CD4-positive, alpha-beta T cell treated with Interleukin-1 beta for 1 hour (primary cell): ENCODE measurements around the gene COL11A2.
A peak's percentile ranks its signal among the peaks of the same experiment; 100 is the strongest.

ENCODE experiments used
- DNase-seq, 2 donors: peaks; one replicate each; pipeline ENCODE4 v3.0.0-alpha.2; 2020 to 2022

The COL11A2 gene

GRCh38 chr6:33147807-33148666 is 44.2 kb downstream of the COL11A2 start:
- DNase-seq = peak in 1 of 2 donors; percentile 27

- peak in 1 of 2 donors; percentile 32 for DNase-seq
Observed at GRCh38 chr6:33144373-33144772, 47.9 kb downstream of the COL11A2 start.

DNA sequence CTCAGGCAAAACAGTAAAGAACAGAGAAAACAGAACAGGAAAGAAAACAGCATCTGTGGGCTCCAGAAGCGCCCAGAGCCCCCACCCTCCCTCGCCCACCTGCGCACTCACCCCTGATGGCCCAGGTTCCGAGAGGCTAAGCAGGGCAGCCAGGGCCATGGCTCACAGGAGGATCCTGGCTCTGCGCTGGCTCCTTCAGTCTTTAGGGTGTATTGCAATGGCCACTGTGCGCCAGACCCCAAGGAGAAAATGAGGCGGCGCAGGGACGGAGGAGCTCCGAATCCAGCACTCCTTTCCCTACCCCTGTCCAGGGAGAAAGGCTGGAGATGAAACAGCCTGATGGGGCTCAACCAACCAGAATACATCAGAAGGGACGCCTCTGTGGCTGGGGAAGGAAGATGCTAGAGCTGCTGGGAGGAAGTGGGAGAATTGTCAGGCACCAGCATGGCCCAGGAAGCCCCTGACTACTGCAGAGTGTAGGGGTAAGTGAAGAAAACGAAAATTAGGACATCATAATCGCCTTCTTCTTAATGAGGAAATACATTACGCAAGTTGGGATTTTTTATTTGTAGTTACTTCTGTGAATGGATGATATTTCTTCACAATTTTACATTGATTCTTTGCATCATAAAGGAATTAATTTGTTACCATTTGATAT is 49.0 kb downstream of the COL11A2 start:
- DNase-seq = no peak

GRCh38 chr6:33142501-33143070 is 49.7 kb downstream of the COL11A2 start:
- no peak for DNase-seq

DNA sequence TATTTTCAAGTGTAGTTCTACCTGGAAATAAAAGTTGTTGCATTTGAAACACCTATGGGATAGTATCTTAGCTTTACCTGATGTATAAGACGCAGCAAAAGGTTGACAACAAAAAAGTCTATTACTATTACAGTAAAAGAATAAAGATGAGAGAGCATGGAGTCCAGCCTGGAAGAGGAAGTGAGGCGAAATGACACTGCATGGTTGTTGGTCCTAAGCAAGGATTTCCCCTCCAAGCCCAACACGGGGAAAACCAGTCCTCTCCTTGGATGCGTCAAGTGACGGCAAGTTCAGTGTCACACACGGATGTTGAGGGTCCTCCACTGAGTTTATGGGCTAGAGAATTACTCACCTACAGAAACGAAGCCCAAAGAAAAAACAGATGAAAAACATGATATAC is 51.7 kb downstream of the COL11A2 start:
- no peak for DNase-seq

- no peak for DNase-seq
Observed at GRCh38 chr6:33139596-33140206, 52.6 kb downstream of the COL11A2 start.

GRCh38 chr6:33136310-33136900 is 55.9 kb downstream of the COL11A2 start:
- no peak for DNase-seq

DNA sequence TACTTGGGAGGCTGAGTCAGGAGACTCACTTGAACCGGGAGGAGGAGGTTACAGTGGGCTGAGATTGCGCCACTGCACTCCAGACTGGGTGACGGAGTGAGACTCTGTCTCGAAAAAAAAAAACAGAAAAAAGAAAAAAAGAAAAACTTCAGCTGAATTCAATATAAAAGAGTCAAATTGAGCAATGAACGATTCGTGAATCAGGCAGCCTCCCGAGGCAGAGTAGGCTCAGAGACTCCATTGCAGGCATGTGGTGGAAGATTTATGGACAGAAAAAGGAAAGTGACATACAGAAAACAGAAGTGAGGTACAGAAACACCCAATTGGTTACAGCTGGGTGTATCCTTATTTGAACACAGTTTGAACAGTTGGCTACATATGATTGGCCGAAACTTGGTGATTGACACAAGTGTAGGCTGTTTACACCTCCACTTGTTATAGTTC is 60.2 kb downstream of the COL11A2 start:
- no peak for DNase-seq

DNA sequence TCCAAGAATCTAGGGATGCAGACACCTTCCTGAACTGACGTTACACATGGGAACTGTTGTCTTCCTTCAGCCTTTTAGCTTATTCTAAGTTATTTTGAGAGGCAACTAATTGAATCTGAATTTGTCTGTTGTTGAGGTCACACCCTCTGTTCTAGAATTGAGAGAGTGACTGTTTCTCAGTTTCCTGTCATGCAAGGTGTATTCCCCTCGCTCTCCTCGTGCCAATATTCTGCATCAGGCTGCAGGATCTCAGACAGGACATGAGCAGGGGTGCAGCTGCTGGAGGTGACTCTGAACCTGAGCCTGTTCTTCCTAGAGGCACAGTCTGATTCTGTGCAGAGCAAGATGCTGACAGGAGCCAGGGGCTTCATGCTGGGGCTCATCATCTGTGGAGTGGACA is 63.9 kb downstream of the COL11A2 start:
- no peak for DNase-seq

DNA sequence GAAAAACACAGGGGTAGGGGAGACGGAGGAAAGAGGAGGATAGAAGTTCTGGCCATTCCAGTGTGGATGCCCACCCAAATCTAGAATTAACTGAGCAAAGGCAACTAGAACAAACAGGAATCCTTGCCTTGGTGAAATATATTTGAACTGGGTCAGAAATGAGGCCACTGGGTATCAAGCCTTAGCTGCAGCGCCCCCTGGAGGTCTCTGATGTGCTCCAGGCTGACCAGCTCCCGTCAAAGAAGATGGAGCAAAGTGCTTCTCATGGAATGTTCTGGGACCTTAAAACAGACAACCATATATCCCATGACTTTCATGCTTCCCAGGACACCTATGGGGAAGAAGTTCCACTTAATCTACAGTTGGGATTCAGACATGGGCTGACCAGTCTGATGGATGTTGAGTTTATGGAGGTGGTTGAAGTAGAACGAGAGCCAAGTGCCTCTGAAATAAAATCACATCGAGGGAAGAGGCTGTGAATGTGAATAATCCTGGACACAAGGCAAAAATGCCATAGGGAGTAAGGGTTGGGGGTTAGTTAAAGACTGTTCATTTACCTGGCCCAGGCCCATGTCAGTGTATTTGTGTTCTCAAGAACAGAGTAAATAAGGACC is 66.1 kb downstream of the COL11A2 start:
- DNase-seq = peak; percentile 52 to 57

GRCh38 chr6:33124947-33125346 is 67.3 kb downstream of the COL11A2 start:
- DNase-seq = no peak

GRCh38 chr6:33124525-33124901 is 67.8 kb downstream of the COL11A2 start:
- DNase-seq = no peak

DNA sequence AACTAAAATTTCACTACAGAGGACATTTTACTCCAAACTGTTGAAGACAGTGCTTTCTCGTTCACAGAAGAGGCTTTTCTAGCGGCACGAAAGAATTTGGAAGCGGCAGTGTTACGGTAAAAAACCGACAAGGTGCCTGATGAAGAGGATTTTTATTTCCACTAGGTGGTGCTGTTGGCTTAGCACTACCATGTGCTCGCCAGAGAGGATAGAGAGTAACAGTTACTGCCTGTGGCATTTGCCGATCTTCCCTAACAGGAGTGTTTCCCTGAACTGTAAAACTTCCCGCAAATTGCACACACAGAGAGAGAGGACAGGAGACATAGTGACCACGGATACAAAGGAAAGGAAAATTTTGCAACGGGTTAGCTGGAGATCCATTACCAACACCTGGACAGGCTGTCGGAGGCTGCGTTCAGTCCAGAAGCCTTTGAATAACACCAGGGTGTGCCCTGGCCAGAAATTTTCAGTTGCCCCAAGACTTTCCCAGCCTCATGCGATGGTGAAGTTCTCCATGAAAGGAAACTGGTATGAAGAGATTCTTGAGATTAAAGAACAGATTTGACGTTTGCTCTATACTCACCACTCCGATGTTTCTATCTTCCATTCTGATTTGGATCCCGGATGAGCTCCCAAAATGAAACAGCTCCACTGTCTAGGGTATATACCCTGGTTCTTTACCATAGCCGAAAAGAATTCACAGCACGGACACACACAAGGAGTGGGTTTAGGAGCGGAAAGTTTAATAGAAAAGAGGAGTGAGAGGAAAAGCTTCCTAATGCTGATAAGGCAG is 68.3 kb downstream of the COL11A2 start:
- peak in 1 of 2 donors; percentile 23 for DNase-seq

DNA sequence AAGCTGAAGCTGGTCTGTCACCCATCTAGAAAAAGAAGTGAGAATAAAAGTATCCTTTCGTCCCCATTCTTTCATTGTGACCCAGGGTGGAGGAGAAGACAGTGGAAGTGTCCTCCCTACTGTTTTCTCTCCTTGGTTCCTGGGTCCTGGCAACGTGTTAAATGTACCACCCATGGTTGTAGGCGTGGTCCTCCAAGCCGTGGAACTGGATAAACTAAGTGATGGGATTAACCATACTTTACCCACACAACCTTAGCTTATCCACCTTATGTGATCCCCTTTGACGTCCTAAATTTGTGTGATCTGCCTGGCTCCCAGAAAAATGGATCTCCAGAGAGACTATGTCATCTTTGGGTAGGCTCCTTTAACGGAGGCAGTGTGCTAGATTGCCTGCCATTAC is 69.1 kb downstream of the COL11A2 start:
- DNase-seq = no peak

GRCh38 chr6:33120001-33120400 is 72.3 kb downstream of the COL11A2 start:
- DNase-seq = no peak

GRCh38 chr6:33118525-33119123 is 73.6 kb downstream of the COL11A2 start:
- peak in 1 of 2 donors; percentile 79 for DNase-seq

GRCh38 chr6:33117811-33118277 is 74.4 kb downstream of the COL11A2 start:
- DNase-seq = no peak

GRCh38 chr6:33116841-33117711 is 75.2 kb downstream of the COL11A2 start:
- DNase-seq = no peak

GRCh38 chr6:33116417-33116816 is 75.8 kb downstream of the COL11A2 start:
- DNase-seq = no peak

- DNase-seq = no peak
Observed at GRCh38 chr6:33114406-33114805, 77.9 kb downstream of the COL11A2 start.
